Liver (tissue), 9 donors: ENCODE data around the gene MFF. TPM values are rescaled to one million over a fixed set of nuclear protein-coding genes. Genes with fewer than 3 reads are reported as not detected.

ENCODE experiments used
- DNase-seq: peaks from one replicate; pipeline ENCODE4 v3.0.0-alpha.2; 2017; ENCODE audit warnings: low spot score
- H3K27ac ChIP-seq, 2 donors: one replicate each; pipeline ENCODE4 v1.7.0; 2013; ENCODE audit warnings: inconsistent platforms in 2 of 2, low read length in 2 of 2, control low read depth in 1 of 2, low read depth in 1 of 2, mild to moderate bottlenecking in 1 of 2
- H3K27me3 ChIP-seq, 4 donors: one replicate each; pipeline versions ENCODE4 v1.6.1 to v1.7.0; 2013; ENCODE audit warnings: low read length in 3 of 4, inconsistent platforms in 1 of 4, mild to moderate bottlenecking in 1 of 4, moderate library complexity in 1 of 4; ENCODE audit not compliant: control insufficient read depth in 4 of 4, insufficient read depth in 4 of 4
- H3K36me3 ChIP-seq, 4 donors: one replicate each; pipeline versions ENCODE4 v1.6.1 to v1.7.0; 2013; ENCODE audit warnings: low read length in 3 of 4, mild to moderate bottlenecking in 3 of 4, low read depth in 1 of 4, moderate library complexity in 1 of 4; ENCODE audit not compliant: control insufficient read depth in 4 of 4, insufficient read depth in 3 of 4
- H3K4me1 ChIP-seq, 4 donors: one replicate each; pipeline versions ENCODE4 v1.6.1 to v1.7.0; 2013; ENCODE audit warnings: low read length in 3 of 4, mild to moderate bottlenecking in 3 of 4, moderate library complexity in 1 of 4; ENCODE audit not compliant: control insufficient read depth in 4 of 4, insufficient read depth in 4 of 4
- H3K4me3 ChIP-seq, 3 donors: one replicate each; pipeline versions ENCODE4 v1.6.1 to v1.7.0; 2013; ENCODE audit warnings: low read length in 3 of 3, control low read depth in 1 of 3, low read depth in 1 of 3, mild to moderate bottlenecking in 1 of 3
- H3K9ac ChIP-seq, 2 donors: one replicate each; pipeline ENCODE4 v1.7.0; 2013; ENCODE audit warnings: low read length in 2 of 2, mild to moderate bottlenecking in 2 of 2, moderate library complexity in 2 of 2, control low read depth in 1 of 2, low read depth in 1 of 2
- H3K9me3 ChIP-seq, 4 donors: one replicate each; pipeline versions ENCODE4 v1.6.1 to v1.7.0; 2013; ENCODE audit warnings: low read length in 3 of 4; ENCODE audit not compliant: control insufficient read depth in 4 of 4
- EGR1 ChIP-seq, 2 donors: IDR thresholded peaks; 2 replicates each; pipeline ENCODE4 v1.6.1; 2016 to 2018; ENCODE audit warnings: antibody characterized with exemption in 2 of 2, low read depth in 2 of 2
- FOXA1 ChIP-seq: IDR thresholded peaks from 2 replicates; pipeline ENCODE4 v1.6.1; 2016; ENCODE audit warnings: antibody characterized with exemption
- FOXA2 ChIP-seq: IDR thresholded peaks from 2 replicates; pipeline ENCODE4 v1.6.1; 2016; ENCODE audit warnings: antibody characterized with exemption
- GABPA ChIP-seq, 2 donors: IDR thresholded peaks in 1 of 2; conservative IDR thresholded peaks in 1 of 2; 2 replicates each; pipeline ENCODE4 v1.6.1; 2016; ENCODE audit warnings: antibody characterized with exemption in 2 of 2, mild to moderate bottlenecking in 1 of 2, moderate library complexity in 1 of 2
- JUND ChIP-seq, 2 donors: IDR thresholded peaks; 2 replicates each; pipeline ENCODE4 v1.6.1; 2016; ENCODE audit warnings: antibody characterized with exemption in 2 of 2
- NR2F2 ChIP-seq: IDR thresholded peaks from 2 replicates; pipeline ENCODE4 v1.6.1; 2016; ENCODE audit warnings: antibody characterized with exemption
- RAD21 ChIP-seq, 2 donors: IDR thresholded peaks; 2 replicates each; pipeline ENCODE4 v1.6.1; 2016; ENCODE audit warnings: antibody characterized with exemption in 2 of 2, mild to moderate bottlenecking in 2 of 2
- TAF1 ChIP-seq: conservative IDR thresholded peaks from 2 replicates; pipeline ENCODE4 v1.6.1; 2016; ENCODE audit warnings: antibody characterized with exemption, mild to moderate bottlenecking
- YY1 ChIP-seq: IDR thresholded peaks from 2 replicates; pipeline ENCODE4 v1.6.1; 2016; ENCODE audit warnings: antibody characterized with exemption, mild to moderate bottlenecking
- whole genome bisulfite sequencing: extraction: QIAGEN DNeasy Blood & Tissue Kit; methylation state at CpG from one replicate; pipeline ENCODE4 v1.1.7; 2013; 5-methylcytosine and 5-hydroxymethylcytosine counted together
- polyA plus RNA-seq, 2 donors: library from polyadenylated mRNA; stranded (reverse) in 1 of 2; unstranded in 1 of 2; fragments of 200-250 nt in 1 of 2; fragments of >200 nt in 1 of 2; fragmentation: Nextera tagmentation in 1 of 2; extraction: Ambion mirVana in 1 of 2; gene quantifications; one replicate each; pipeline versions ENCODE4 v1.2.1 to v1.2.3, GENCODE V29; 2013 to 2015
- total RNA-seq, 2 donors: library from RNA; depleted of rRNA; stranded (reverse); fragments of >200 nt; gene quantifications; one replicate each; pipeline ENCODE4 v1.2.3, GENCODE V29; 2014
- TF ChIP-seq, protein P1 (sequence below): IDR thresholded peaks from 2 replicates; pipeline ENCODE4 v1.6.1; 2016; ENCODE audit warnings: antibody characterized with exemption
- TF ChIP-seq, protein P2 (sequence below): IDR thresholded peaks from 2 replicates; pipeline ENCODE4 v1.6.1; 2016; ENCODE audit warnings: antibody characterized with exemption, mild to moderate bottlenecking
- TF ChIP-seq, protein P3 (sequence below): IDR thresholded peaks from 2 replicates; pipeline ENCODE4 v1.6.1; 2016; ENCODE audit warnings: antibody characterized with exemption
- TF ChIP-seq, protein P4 (sequence below): fragments of 150-350 bp; IDR thresholded peaks from 2 replicates; pipeline ENCODE4 v1.5.1; 2017; ENCODE audit warnings: improper control_type of control experiment, low read depth, low read length; ENCODE audit not compliant: missing input control
- donor health status: healthy.
- donor health status: healthy.
- donor health status: healthy.
- donor health status: healthy.
- donor health status: healthy.

The MFF gene
- total and polyA plus RNA-seq, 4 donors: 28.9 to 40.8 (median 33.2) TPM

DNA sequence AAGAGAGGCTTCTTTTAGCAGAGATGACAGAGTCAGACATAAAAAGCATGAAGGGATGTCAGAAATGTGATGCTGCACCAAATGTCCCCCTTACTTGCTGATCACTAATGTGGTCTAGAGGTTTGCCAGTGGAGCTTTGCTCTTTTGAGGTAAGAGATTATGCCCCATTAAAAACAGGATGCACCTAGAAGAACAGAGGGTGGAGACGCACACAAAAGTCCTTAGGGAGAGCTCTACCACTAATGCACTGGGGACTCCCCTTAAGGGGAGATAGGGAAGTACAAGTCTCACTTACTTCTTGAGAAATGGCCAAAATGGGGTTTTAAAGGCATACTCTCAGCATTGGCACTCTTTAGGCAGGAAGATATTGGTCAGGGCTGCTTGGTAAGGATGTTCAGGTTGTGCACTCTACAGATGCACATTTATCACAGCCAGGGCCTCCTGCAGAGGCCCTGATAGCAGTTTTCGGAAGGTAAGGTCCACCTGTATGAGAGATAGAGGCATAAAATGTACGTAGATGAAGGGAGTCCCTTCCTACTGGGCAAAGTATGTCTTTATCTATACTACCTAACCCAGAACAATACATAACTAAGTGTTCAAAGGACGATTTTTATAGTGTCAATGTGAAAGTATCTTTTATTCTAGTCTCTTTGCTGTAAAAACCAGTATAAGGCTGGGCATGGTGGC, 79.7 kb downstream of the MFF start:
- WGBS: 82% methylated on average over 4 of the region's 4 CpGs
- no peaks in the 10 kb centered on the region for H3K27me3 ChIP-seq
- no peak overlapping the region for H3K27ac ChIP-seq
- H3K9me3 ChIP-seq: no peaks in the 10 kb centered on the region
- TF ChIP-seq, protein P1, sequence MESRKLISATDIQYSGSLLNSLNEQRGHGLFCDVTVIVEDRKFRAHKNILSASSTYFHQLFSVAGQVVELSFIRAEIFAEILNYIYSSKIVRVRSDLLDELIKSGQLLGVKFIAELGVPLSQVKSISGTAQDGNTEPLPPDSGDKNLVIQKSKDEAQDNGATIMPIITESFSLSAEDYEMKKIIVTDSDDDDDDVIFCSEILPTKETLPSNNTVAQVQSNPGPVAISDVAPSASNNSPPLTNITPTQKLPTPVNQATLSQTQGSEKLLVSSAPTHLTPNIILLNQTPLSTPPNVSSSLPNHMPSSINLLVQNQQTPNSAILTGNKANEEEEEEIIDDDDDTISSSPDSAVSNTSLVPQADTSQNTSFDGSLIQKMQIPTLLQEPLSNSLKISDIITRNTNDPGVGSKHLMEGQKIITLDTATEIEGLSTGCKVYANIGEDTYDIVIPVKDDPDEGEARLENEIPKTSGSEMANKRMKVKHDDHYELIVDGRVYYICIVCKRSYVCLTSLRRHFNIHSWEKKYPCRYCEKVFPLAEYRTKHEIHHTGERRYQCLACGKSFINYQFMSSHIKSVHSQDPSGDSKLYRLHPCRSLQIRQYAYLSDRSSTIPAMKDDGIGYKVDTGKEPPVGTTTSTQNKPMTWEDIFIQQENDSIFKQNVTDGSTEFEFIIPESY: no peak
- TF ChIP-seq TAF1 (no peak), FOXA2 (no peak), NR2F2 (no peak), YY1 (no peak), EGR1 (IDR thresholded peaks at IDR 0.05; ENCODE audit: low read depth in 2 of 2) (no peak), FOXA1 (no peak), JUND (IDR thresholded peaks at IDR 0.05) (no peak), GABPA (IDR thresholded peaks at IDR 0.05 in 1 of 2, conservative IDR thresholded peaks at IDR 0.05 in 1 of 2) (no peak), RAD21 (IDR thresholded peaks at IDR 0.05) (no peak)
- TF ChIP-seq, protein P2, sequence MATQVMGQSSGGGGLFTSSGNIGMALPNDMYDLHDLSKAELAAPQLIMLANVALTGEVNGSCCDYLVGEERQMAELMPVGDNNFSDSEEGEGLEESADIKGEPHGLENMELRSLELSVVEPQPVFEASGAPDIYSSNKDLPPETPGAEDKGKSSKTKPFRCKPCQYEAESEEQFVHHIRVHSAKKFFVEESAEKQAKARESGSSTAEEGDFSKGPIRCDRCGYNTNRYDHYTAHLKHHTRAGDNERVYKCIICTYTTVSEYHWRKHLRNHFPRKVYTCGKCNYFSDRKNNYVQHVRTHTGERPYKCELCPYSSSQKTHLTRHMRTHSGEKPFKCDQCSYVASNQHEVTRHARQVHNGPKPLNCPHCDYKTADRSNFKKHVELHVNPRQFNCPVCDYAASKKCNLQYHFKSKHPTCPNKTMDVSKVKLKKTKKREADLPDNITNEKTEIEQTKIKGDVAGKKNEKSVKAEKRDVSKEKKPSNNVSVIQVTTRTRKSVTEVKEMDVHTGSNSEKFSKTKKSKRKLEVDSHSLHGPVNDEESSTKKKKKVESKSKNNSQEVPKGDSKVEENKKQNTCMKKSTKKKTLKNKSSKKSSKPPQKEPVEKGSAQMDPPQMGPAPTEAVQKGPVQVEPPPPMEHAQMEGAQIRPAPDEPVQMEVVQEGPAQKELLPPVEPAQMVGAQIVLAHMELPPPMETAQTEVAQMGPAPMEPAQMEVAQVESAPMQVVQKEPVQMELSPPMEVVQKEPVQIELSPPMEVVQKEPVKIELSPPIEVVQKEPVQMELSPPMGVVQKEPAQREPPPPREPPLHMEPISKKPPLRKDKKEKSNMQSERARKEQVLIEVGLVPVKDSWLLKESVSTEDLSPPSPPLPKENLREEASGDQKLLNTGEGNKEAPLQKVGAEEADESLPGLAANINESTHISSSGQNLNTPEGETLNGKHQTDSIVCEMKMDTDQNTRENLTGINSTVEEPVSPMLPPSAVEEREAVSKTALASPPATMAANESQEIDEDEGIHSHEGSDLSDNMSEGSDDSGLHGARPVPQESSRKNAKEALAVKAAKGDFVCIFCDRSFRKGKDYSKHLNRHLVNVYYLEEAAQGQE: no peak
- TF ChIP-seq, protein P3, sequence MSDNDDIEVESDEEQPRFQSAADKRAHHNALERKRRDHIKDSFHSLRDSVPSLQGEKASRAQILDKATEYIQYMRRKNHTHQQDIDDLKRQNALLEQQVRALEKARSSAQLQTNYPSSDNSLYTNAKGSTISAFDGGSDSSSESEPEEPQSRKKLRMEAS: no peak
- TF ChIP-seq, protein P4, sequence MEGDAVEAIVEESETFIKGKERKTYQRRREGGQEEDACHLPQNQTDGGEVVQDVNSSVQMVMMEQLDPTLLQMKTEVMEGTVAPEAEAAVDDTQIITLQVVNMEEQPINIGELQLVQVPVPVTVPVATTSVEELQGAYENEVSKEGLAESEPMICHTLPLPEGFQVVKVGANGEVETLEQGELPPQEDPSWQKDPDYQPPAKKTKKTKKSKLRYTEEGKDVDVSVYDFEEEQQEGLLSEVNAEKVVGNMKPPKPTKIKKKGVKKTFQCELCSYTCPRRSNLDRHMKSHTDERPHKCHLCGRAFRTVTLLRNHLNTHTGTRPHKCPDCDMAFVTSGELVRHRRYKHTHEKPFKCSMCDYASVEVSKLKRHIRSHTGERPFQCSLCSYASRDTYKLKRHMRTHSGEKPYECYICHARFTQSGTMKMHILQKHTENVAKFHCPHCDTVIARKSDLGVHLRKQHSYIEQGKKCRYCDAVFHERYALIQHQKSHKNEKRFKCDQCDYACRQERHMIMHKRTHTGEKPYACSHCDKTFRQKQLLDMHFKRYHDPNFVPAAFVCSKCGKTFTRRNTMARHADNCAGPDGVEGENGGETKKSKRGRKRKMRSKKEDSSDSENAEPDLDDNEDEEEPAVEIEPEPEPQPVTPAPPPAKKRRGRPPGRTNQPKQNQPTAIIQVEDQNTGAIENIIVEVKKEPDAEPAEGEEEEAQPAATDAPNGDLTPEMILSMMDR: no peak
- H3K4me3 ChIP-seq: no peak overlapping the region
- H3K4me1 ChIP-seq: peaks cover 2 to 10% (median 9%) of the 10 kb centered on the region in 4 donors
- no peak for DNase-seq
- no peaks in the 10 kb centered on the region for H3K36me3 ChIP-seq
- no peak overlapping the region for H3K9ac ChIP-seq
